PFSK-1 (cell line): ENCODE results near the gene DIS3L.

Experiments used
- FOXP2 ChIP-seq: optimal IDR thresholded peaks from 2 replicates; pipeline ENCODE3; 2011; ENCODE audit warnings: borderline replicate concordance, control low read depth, inconsistent platforms; ENCODE audit not compliant: insufficient read depth; ENCODE audit errors: extremely low read length, extremely low read depth
- POLR2AphosphoS5 ChIP-seq: IDR thresholded peaks from 2 replicates; pipeline ENCODE4 v1.6.1; 2012; ENCODE audit warnings: low read depth, mild to moderate bottlenecking, control low read depth, low read length, moderate library complexity
- SIN3A ChIP-seq: IDR thresholded peaks from 2 replicates; pipeline ENCODE4 v1.6.1; 2012; ENCODE audit warnings: mild to moderate bottlenecking, low read length, moderate library complexity, borderline replicate concordance; ENCODE audit not compliant: insufficient read depth
- TAF1 ChIP-seq: IDR thresholded peaks from 2 replicates; pipeline ENCODE4 v1.6.1; 2012; ENCODE audit warnings: low read length, control low read depth, borderline replicate concordance; ENCODE audit not compliant: insufficient read depth
- TF ChIP-seq, protein P1 (sequence below), 2 experiments: IDR thresholded peaks; 2 replicates each; pipeline versions ENCODE4 v1.6.1 to v1.8.0; 2011 to 2012; ENCODE audit warnings: low read depth in 2 of 2, low read length in 2 of 2, control low read depth in 1 of 2, inconsistent platforms in 1 of 2, mild to moderate bottlenecking in 1 of 2, moderate library complexity in 1 of 2; ENCODE audit not compliant: insufficient read depth in 1 of 2

DIS3L gene

DNA sequence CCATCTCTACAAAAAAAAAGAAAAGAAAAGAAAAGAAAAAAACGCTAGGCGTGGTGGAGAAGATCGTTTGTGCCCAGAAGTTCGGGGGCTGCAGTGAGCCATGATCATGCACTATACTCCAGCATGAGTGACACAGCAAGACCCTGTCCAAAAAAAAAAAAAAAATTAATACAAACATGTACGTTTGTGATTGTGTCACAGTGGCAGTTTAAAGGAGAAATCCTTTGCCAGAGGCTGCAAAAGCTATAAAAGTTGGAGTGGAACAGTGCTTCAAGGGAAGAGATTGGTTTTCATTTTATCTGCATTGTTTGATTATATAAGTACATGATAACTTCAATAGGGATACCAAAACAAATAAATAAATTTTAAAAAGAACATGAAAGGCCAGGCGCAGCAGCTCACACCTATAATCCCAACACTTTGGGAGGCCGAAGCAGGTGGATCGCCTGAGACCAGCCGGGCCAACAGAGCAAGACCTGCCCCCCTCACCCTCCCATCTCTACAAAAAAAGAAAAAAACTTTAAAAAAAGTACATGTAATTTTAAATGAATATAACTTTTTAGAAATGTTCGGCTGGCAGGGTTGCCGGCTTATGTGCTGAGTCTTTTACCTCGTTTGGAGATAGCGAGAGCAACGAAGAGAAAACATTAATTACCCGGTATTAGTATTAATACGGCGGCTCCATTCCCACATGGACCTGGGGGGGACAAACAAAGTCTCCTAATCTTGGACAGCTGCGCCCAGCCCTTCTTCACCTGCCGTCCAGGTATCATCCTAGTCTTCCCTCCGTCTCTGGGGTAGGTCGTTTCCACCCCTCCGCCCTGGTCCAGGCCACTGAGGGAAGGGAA, 573 bp upstream of the DIS3L start:
- TF ChIP-seq TAF1 (no peak), POLR2AphosphoS5 (no peak), SIN3A (no peak), FOXP2 (no peak)
- TF ChIP-seq, protein P1, sequence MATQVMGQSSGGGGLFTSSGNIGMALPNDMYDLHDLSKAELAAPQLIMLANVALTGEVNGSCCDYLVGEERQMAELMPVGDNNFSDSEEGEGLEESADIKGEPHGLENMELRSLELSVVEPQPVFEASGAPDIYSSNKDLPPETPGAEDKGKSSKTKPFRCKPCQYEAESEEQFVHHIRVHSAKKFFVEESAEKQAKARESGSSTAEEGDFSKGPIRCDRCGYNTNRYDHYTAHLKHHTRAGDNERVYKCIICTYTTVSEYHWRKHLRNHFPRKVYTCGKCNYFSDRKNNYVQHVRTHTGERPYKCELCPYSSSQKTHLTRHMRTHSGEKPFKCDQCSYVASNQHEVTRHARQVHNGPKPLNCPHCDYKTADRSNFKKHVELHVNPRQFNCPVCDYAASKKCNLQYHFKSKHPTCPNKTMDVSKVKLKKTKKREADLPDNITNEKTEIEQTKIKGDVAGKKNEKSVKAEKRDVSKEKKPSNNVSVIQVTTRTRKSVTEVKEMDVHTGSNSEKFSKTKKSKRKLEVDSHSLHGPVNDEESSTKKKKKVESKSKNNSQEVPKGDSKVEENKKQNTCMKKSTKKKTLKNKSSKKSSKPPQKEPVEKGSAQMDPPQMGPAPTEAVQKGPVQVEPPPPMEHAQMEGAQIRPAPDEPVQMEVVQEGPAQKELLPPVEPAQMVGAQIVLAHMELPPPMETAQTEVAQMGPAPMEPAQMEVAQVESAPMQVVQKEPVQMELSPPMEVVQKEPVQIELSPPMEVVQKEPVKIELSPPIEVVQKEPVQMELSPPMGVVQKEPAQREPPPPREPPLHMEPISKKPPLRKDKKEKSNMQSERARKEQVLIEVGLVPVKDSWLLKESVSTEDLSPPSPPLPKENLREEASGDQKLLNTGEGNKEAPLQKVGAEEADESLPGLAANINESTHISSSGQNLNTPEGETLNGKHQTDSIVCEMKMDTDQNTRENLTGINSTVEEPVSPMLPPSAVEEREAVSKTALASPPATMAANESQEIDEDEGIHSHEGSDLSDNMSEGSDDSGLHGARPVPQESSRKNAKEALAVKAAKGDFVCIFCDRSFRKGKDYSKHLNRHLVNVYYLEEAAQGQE (IDR thresholded peaks at IDR 0.05; ENCODE audit: insufficient read depth in 1 of 2, low read depth in 2 of 2, low read length in 2 of 2) = no peak

DNA sequence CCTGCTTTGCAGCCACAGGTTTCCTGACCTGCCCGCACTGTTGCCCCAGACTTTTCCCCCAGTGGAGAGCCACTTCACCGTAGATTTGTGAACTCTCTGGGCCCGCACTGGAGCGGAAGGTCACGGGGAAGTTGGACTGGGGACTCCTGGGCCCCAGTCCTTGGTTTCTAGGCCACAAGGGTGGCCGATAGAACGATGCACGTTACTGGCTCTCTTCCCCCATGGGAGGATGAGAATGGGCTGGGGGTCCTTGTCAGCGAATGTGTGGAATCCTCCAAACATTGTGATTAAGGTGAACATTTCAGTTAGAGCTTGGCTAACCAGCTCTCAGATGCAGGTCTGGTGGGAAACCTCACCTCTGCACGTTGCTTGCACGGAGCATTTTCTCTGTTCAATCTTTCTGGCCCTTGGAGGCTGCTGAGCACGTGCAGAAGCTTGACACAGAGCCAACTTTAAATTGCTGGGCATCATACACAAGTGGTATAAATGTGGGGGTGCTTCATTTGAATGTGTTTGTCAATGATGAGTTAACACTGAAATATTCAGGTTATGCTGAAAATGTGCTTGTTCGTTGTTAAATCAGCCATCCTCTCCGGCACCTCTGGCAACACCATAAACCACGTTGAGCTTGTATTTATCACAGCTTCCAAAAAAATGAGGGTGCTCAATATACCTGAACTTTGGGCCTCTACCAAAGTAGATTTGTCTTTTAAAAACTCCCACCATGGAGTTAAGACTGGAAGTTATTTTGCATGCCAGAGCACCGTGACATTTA, 976 bp downstream of the DIS3L start:
- TF ChIP-seq TAF1 = no peak
- no peak for TF ChIP-seq POLR2AphosphoS5
- no peak; the same call in 1 of the 2 replicates for TF ChIP-seq SIN3A
- TF ChIP-seq, protein P1 (IDR thresholded peaks at IDR 0.05; ENCODE audit: insufficient read depth in 1 of 2, low read depth in 2 of 2, low read length in 2 of 2) = no peak
- no peak for TF ChIP-seq FOXP2

DNA sequence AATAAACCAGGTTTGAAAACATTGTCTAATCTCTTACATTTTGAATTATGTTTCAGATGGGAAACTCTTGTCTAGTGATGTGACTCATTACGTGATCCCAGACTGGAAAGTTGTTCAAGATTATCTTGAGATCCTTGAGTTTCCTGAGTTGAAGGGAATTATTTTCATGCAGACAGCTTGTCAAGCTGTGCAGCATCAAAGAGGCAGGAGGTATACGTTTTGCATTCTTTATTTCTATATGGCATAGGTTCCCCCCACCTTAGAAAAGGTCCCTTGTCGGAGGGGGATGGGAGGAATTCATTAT, 1.5 kb downstream of the DIS3L start:
- TF ChIP-seq, protein P1 (IDR thresholded peaks at IDR 0.05; ENCODE audit: insufficient read depth in 1 of 2, low read depth in 2 of 2, low read length in 2 of 2) = no peak
- no peak for TF ChIP-seq SIN3A
- no peak for TF ChIP-seq TAF1
- no peak for TF ChIP-seq POLR2AphosphoS5
- TF ChIP-seq FOXP2 = no peak

DNA sequence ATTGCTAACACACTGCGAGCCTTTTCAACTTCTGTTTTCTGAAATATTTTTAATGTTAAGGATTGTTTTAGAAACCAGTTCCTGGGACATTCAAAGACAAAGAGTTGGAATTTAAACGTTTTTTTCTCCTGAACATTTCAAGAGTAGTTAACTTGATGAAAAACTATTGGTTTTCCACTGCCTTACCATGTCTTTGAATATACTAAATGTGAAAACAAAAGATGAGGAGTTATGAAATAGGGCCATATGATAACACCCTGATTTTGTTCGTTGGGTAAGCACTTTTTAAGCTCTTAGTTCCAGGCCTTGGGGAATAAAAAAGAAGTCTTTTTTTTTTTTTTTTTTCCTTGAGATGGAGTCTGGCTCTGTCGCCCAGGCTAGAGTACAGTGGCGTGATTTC, 2.8 kb downstream of the DIS3L start:
- TF ChIP-seq, protein P1 (IDR thresholded peaks at IDR 0.05; ENCODE audit: insufficient read depth in 1 of 2, low read depth in 2 of 2, low read length in 2 of 2) = no peak
- TF ChIP-seq TAF1 (no peak), FOXP2 (no peak), POLR2AphosphoS5 (no peak), SIN3A (no peak)
